Kidney (tissue), 14 donors: Measurements from ENCODE around the gene MAP1LC3B. TPM values are rescaled to one million over a fixed set of nuclear protein-coding genes. Genes with fewer than 3 reads are reported as not detected.
A peak's percentile ranks its signal among the peaks of the same experiment; 100 is the strongest.

Experiments used
- DNase-seq, 5 donors: peaks; one replicate each; pipeline ENCODE4 v3.0.0-alpha.2; 2013 to 2020
- FAIRE-seq: peaks from 2 replicates; lab custom pipeline; 2012; peaks lifted over from hg19 to GRCh38; lab: Jason Lieb, UNC
- H3K27ac ChIP-seq, 2 donors: one replicate each; pipeline ENCODE4 v1.7.0; 2013; ENCODE audit warnings: low read depth in 2 of 2, low read length in 2 of 2, inconsistent platforms in 1 of 2
- H3K27me3 ChIP-seq: one replicate; pipeline ENCODE4 v1.7.1; 2013; ENCODE audit warnings: low read length, inconsistent platforms; ENCODE audit not compliant: control insufficient read depth, insufficient read depth
- H3K36me3 ChIP-seq, 3 donors: one replicate each; pipeline versions ENCODE4 v1.7.0 to v1.7.1; 2013; ENCODE audit warnings: low read length in 3 of 3, control low read depth in 1 of 3, inconsistent platforms in 1 of 3; ENCODE audit not compliant: insufficient read depth in 3 of 3, control insufficient read depth in 2 of 3
- H3K4me1 ChIP-seq, 3 donors: one replicate each; pipeline versions ENCODE4 v1.7.0 to v1.7.1; 2013; ENCODE audit warnings: low read length in 3 of 3, inconsistent platforms in 1 of 3, low read depth in 1 of 3; ENCODE audit not compliant: control insufficient read depth in 2 of 3, insufficient read depth in 2 of 3
- H3K4me3 ChIP-seq, 3 donors: one replicate each; pipeline versions ENCODE4 v1.7.0 to v1.8.1; 2013; ENCODE audit warnings: low read length in 3 of 3, control low read depth in 1 of 3, inconsistent platforms in 1 of 3
- H3K9ac ChIP-seq, 3 donors: one replicate each; pipeline versions ENCODE4 v1.7.0 to v1.7.1; 2013; ENCODE audit warnings: low read length in 3 of 3, control low read depth in 1 of 3, inconsistent platforms in 1 of 3
- H3K9me3 ChIP-seq, 3 donors: one replicate each; pipeline versions ENCODE4 v1.7.0 to v1.7.1; 2013; ENCODE audit warnings: low read length in 3 of 3, control low read depth in 1 of 3, inconsistent platforms in 1 of 3; ENCODE audit not compliant: control insufficient read depth in 2 of 3, insufficient read depth in 1 of 3
- CTCF ChIP-seq: IDR thresholded peaks from 3 replicates; pipeline ENCODE4 v1.5.1; 2012; ENCODE audit warnings: mild to moderate bottlenecking, moderate library complexity, borderline replicate concordance; ENCODE audit not compliant: insufficient read depth; ENCODE audit errors: extremely low read depth
- intact Hi-C: fragments of 100-400 bp; cut with DNase I; formaldehyde crosslinking; loops from one replicate; pipeline ENCODE4 v1.11.1; 2022
- polyA plus RNA-seq: library from polyadenylated mRNA; stranded (reverse); fragments of 350-450 nt; fragmentation: Illumina TruSeq; extraction: RNeasy Lipid Tissue Mini Kit (QIAGEN cat#74804); gene quantifications from one replicate; pipeline ENCODE4 v1.2.3, GENCODE V29; 2014; ENCODE audit warnings: low read depth, low replicate concordance; ENCODE audit not compliant: insufficient read depth
- total RNA-seq: library from RNA; stranded (reverse); fragmentation: NEBNext Ultra II Directional; extraction: Animal tissue kit (Norgen Biotek cat#: 25700); gene quantifications from one replicate; pipeline ENCODE4 v1.2.1, GENCODE V29; 2021
- donor health status: control.
- donor health status: control.
- donor health status: control.
- donor health status: control.
- donor health status: control.
- donor health status: DM: yes; HTN: yes; CAD: no.
- donor health status: Normal renal cell carcinoma (clear cell type).

MAP1LC3B gene
- total and polyA plus RNA-seq, 2 donors from 2014 or later, result 57.1 to 70.3 TPM

DNA sequence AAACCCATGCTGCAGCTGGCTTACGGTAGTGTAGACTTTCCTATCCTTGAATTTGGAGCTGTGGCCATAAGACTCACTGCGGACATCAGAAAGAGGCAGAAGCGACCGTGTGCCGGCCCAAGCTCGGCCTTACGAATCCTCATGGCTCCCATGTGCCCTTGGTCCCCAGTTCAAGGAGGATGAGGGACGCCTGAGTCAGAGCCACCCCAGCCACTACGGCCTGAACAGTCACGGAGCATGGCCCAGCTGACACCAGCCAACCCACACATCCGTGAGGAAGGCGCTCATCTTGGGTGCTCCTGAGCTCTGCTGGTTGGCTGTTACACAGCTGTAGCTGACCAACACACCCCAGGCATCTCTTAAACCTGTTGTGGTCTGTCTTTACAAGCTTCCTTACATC, 56.7 kb downstream of the MAP1LC3B start:
- Histone ChIP-seq H3K27me3 (no peaks in the 10 kb centered on the region), H3K9ac (no peak overlapping the region), H3K4me1 (no peaks in the 10 kb centered on the region), H3K36me3 (peaks cover 5 to 45% (median 9%) of the 10 kb centered on the region in 3 donors), H3K4me3 (no peak overlapping the region), H3K27ac (no peak overlapping the region), H3K9me3 (no peaks in the 10 kb centered on the region)
- no peak for TF ChIP-seq CTCF
- DNase-seq (no peak), FAIRE-seq (no peak)
- intact Hi-C loops, result no loop called here

- H3K9ac ChIP-seq, result no peak overlapping the region
- no peaks in the 10 kb centered on the region for H3K4me1 ChIP-seq
- intact Hi-C loops, result no loop called here
- no peak overlapping the region for H3K4me3 ChIP-seq
- DNase-seq (peak in 3 of 5 donors; percentile 67 to 74 (median 69)), FAIRE-seq (no peak)
- H3K27me3 ChIP-seq, result no peaks in the 10 kb centered on the region
- peaks cover 4 to 42% (median 11%) of the 10 kb centered on the region in 3 donors for H3K36me3 ChIP-seq
- no peak overlapping the region for H3K27ac ChIP-seq
- no peaks in the 10 kb centered on the region for H3K9me3 ChIP-seq
- no peak for TF ChIP-seq CTCF
Measured at GRCh38 chr16:87451563-87452210, 59.6 kb downstream of the MAP1LC3B start.

DNA sequence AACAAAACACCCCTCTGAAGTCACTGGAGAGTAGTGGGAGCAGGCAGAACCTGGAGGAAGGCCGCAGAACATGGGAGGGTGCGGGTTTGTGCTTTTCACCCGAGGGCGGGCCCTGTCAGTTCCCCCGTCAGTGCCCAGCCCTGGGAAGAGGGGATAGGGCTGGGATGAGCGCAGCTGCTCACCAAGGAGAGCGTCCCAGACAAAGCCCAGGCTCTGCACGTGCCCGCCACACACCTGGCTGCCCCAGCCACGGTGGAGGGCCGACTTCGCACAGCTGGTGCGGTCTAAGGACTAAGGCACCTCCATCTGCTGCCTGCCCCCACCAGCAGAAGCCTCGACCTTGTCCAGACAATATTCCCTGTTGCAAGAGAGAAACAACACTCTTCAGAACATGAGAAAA, 61.2 kb downstream of the MAP1LC3B start:
- no peak overlapping the region for H3K9ac ChIP-seq
- DNase-seq, result no peak
- H3K27ac ChIP-seq, result no peak overlapping the region
- TF ChIP-seq CTCF, result no peak
- no peak overlapping the region for H3K4me3 ChIP-seq
- no peaks in the 10 kb centered on the region for H3K9me3 ChIP-seq
- H3K4me1 ChIP-seq, result peaks cover 0 to 13% (median 4%) of the 10 kb centered on the region in 3 donors
- peaks cover 0 to 26% (median 11%) of the 10 kb centered on the region in 3 donors for H3K36me3 ChIP-seq
- no peak for FAIRE-seq
- intact Hi-C loops, result no loop called here
- no peaks in the 10 kb centered on the region for H3K27me3 ChIP-seq

Other genes starting within 250 kb of the MAP1LC3B start
- 2.5 TPM for gene C16orf95, start 74.9 kb upstream of the MAP1LC3B start, total RNA-seq
- 11.5 TPM for gene C16orf95, start 74.9 kb upstream of the MAP1LC3B start, polyA plus RNA-seq
- 34.9 TPM for gene FBXO31, start 8.6 kb upstream of the MAP1LC3B start, total RNA-seq
- gene FBXO31, start 8.6 kb upstream of the MAP1LC3B start, polyA plus RNA-seq, result 12.5 TPM
- 32.8 TPM for gene ZCCHC14, start 100.7 kb downstream of the MAP1LC3B start, total RNA-seq
- gene ZCCHC14, start 100.7 kb downstream of the MAP1LC3B start, polyA plus RNA-seq, result 6.4 TPM
- gene JPH3, start 210.2 kb downstream of the MAP1LC3B start, total RNA-seq, result 0.69 TPM
- gene JPH3, start 210.2 kb downstream of the MAP1LC3B start, polyA plus RNA-seq, result not detected